GM19099 (cell line): ENCODE data around the gene PCCA.

ENCODE experiments used
- POLR2A ChIP-seq: IDR thresholded peaks from 3 replicates; pipeline ENCODE4 v1.6.1; 2011; ENCODE audit warnings: low read depth; ENCODE audit not compliant: insufficient read length; ENCODE audit errors: extremely low read depth

The PCCA gene

GRCh38 chr13:100235311-100235901 lies 146.5 kb downstream of the PCCA start:
- TF ChIP-seq POLR2A, result no peak

DNA sequence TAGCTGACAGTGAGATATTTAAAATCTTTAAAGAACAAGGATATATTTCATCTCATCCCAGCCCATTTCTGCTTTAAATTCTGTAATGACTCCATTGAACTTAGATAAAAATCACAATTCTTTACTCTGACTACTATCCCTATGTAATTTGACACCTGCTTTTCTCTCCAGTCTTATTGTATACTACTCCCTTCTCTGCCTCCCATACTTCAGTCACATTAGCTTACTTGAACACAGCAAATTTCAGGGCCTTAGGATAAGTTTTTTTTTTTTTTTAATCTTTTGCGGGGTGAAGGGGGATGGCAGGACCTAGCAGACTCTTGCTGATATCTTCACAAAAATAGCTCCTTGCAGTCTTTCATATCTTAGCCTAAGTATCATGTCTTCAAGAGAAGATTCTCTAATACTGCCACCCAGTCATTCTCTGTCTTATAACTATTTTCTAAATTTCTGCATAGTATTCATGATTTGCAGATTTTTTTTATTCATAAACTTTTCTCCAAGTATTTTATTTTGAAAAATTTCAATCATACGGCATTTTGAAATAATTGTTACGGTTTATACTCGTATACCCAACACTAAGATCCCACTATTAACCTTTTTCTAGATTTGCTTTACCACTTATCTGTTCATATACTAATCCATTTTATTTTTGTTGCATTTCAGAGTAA lies 151.4 kb downstream of the PCCA start:
- TF ChIP-seq POLR2A, result no peak

DNA sequence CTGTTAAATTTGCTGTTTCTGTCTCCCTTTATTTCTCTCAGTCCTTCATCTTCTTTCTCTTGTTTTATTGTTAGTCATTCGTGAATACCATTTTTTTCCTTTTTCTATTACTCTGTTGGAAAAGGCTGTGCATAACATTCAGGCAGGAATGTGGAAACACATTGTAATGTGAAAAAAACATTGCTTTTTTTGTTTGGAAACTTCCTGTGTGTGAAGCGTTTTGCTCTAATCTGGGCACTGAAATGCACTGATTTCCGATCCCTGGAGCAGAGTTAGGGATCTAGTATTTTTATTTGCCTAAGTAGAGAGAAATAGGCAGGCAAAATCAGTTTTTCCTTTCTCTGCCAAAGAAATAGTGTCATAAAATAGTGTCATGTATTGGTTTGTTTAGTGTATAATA lies 155.5 kb downstream of the PCCA start:
- TF ChIP-seq POLR2A, result no peak

DNA sequence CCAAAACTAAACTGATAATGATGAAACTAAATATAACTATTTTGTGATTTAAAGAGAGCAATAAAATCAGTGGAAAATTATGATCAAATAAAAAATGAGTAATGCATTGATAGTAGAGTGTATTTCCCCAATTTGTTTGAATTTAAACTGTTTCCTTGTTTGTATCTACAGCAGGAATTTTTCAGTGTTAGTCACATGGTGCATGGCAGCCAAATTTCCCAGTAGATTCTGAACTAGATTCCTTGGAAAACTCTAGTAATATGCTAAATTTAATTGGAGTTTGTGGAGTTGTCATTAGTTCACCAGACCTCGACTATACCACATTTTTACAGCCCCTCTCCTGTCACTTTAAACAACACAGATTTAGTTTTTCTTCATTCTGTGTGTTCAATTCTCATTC lies 156.2 kb downstream of the PCCA start:
- TF ChIP-seq POLR2A, result no peak

DNA sequence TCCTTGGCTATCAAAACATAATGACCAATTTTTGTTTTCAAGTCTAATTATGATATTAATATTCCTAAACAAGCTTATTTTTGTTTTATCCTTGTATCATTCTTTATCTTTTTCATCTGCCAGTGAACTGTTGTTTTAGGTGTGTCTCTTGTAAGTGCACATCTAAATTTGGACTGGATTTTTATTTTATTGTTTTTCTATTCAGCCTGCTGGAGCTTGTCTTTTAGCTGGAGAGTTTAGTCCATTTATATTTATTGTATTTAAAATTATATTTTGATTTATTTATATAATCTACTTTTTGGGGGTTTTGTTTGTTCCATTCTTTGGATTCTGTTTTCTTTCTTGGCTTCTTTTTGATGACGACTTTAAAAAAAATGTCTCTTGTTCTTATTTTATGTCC lies 159.0 kb downstream of the PCCA start:
- no peak for TF ChIP-seq POLR2A

GRCh38 chr13:100254002-100254401 lies 165.1 kb downstream of the PCCA start:
- TF ChIP-seq POLR2A, result no peak

- TF ChIP-seq POLR2A, result no peak
Measured at GRCh38 chr13:100262404-100262803, 173.5 kb downstream of the PCCA start.

DNA sequence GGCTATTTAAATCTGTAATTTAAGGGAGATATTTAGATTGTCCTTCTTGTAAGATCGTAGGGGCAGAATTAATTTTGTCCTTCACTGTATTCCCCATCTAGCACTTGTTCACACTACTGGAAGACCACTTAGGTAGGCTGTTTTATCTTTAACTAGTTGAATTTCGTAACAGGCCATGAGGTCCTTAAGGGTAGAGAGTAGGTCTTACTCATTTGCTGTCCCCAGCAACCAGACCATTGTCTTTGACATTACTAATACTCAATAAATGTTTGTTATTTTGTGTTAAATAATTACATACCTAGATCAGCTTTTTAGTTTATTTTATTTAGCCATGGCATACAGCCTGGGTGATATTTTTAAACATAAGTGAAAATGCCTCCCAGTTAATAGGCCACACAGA lies 177.1 kb downstream of the PCCA start:
- no peak for TF ChIP-seq POLR2A

DNA sequence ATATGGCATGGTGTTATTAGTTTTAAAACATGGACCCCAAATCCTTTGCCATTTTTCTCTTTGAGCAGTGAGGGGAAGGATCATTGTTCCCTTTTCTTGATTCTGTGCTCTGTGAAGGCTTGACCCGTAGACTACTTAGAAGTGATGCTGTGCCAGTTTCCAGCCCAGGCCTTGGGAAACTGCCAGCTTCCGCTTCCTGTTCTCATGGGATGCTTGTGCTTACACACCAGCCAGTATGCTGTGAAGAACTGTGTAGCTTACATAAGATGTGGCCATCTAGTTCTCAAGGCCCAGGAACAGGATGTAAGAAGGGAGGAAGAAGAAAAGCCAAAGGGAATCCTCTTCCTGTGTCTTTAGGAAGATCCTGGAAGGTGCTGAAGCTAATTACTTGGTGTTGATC lies 180.9 kb downstream of the PCCA start:
- TF ChIP-seq POLR2A, result no peak

DNA sequence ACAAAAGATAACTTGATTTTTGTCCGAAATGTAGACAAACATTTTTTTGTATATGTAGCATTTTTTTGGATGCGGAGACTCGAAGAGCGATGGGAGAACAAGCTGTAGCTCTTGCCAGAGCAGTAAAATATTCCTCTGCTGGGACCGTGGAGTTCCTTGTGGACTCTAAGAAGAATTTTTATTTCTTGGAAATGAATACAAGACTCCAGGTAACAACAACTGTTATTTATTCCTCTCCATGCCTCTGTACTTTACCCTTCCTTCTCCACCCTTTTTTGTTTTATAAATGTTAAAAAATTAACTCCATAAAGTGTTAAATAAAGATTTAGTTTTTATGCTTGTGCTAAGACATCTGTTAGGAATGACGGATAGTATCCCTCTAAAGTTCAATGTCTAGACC lies 184.2 kb downstream of the PCCA start:
- no peak for TF ChIP-seq POLR2A

- no peak for TF ChIP-seq POLR2A
Measured at GRCh38 chr13:100273552-100273951, 184.7 kb downstream of the PCCA start.

DNA sequence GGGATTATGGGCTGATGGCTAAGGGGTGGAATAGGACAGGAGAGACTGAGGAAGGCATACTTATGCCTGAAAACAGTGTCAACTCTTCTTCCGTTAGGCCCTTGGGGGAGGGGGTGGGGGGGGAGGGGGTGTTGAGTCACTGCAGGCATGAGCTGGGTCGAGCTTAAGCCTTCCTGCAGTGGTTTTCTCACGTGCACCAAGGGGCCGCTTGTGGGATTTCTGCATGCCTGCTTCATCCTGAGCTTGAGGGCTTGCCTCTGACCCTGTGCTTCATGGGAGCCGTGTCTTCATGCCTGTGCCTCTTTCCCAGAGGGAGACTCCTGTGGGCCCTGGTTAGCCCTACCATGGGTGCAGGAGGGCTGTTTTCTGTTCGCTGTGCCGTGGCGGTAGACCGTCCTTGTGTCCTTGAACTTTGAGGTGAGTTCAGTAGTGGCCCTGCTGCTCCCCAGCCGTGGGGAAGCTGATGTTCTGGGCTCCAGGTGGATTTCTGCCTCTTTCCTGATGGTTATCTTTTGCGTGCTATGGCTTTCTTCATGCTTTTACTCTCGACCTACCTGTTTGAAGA lies 186.1 kb downstream of the PCCA start:
- no peak for TF ChIP-seq POLR2A

DNA sequence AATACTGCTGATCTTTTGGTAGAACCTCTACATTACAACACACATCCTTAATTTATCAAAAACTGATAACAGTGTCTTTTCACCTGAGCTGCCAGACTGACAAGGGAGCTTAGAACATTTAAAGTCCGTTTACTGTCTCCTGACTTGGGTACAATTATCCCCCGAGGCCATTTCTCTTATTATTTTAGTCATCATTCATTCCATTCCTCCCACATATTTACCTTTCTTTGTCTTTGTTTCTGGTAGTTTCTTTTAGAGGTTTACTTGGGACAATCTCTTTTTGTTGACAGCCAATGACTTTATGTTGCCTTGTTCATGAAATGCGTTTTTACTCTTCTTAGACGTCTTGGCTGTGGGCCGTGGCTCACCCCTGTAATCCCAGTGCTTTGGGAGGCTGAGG lies 186.9 kb downstream of the PCCA start:
- no peak for TF ChIP-seq POLR2A

- TF ChIP-seq POLR2A, result no peak
Measured at GRCh38 chr13:100280681-100281080, 191.8 kb downstream of the PCCA start.

DNA sequence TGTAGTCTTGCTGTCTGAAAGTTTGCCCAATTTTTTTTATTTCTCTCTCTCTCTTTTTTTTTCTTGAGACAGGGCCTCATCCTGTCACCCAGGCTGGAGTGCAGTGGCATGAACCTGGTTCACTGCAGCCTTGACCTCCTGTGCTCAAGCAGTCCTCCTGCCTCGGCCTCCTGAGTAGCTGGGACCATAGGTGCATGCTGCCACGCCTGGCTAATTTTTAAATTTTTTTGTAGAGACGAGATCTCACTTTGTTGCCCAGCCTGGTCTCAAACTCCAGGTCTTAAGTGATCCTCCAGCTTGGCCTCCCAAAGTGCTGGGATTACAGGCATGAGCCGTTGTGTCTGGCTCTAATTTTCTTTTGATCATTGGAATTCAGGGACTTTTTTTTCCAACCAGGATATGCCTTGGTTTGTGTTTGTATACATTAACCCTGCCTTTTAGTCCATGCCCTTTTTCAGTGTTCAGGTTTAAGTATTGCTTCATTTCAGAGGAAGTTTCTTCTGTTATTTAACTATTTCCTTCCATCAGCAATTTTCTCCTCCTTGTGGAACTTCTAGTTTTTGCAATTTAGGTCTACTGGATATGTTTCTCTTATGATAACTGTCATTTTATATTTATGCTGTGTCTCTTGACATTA lies 201.4 kb downstream of the PCCA start:
- TF ChIP-seq POLR2A, result no peak

- no peak for TF ChIP-seq POLR2A
Measured at GRCh38 chr13:100291624-100292023, 202.7 kb downstream of the PCCA start.
